SJSA1 (cell line): ENCODE data around the gene ZFHX3. TPM values are rescaled to one million over a fixed set of nuclear protein-coding genes. Genes with fewer than 3 reads are reported as not detected.
A peak's percentile ranks its signal among the peaks of the same experiment; 100 is the strongest.

Source experiments
- DNase-seq, 2 experiments: peaks; one replicate each; pipeline ENCODE4 v3.0.0-alpha.2; 2015 to 2020; ENCODE audit warnings: low spot score in 2 of 2, low read depth in 1 of 2
- H3K27ac ChIP-seq: fragments of 250-450 bp; sonication (Bioruptor Pico); 2 replicates; pipeline ENCODE4 v1.5.1; 2020; ENCODE audit warnings: mild to moderate bottlenecking, moderate library complexity
- H3K27me3 ChIP-seq: fragments of 250-450 bp; sonication (Bioruptor Pico); replicated peaks from 2 replicates; pipeline ENCODE4 v1.5.1; 2020; ENCODE audit warnings: mild to moderate bottlenecking, moderate library complexity
- H3K36me3 ChIP-seq: fragments of 250-450 bp; sonication (Bioruptor Pico); 2 replicates; pipeline ENCODE4 v1.5.1; 2020; ENCODE audit warnings: mild to moderate bottlenecking
- H3K4me1 ChIP-seq: fragments of 250-450 bp; sonication (Bioruptor Pico); replicated peaks from 2 replicates; pipeline ENCODE4 v1.6.1; 2021; ENCODE audit warnings: mild to moderate bottlenecking
- H3K4me3 ChIP-seq: fragments of 250-450 bp; sonication (Bioruptor Pico); 2 replicates; pipeline ENCODE4 v1.5.1; 2020; ENCODE audit warnings: mild to moderate bottlenecking
- H3K9me3 ChIP-seq: fragments of 250-450 bp; sonication (Bioruptor Pico); replicated peaks from 2 replicates; pipeline ENCODE4 v1.5.1; 2020; ENCODE audit warnings: mild to moderate bottlenecking
- total RNA-seq: library from RNA; depleted of rRNA; stranded (reverse); fragments of >200 nt; shearing (Covaris generic); gene quantifications from 2 replicates; pipeline ENCODE4 v1.2.3, GENCODE V29; 2014

The ZFHX3 gene
- total RNA-seq, 1 experiment from 2014 or later: 2.3 TPM

GRCh38 chr16:73023752-73024570 is 24.0 kb downstream of the ZFHX3 start:
- peaks cover 33% of the 10 kb centered on the region for H3K4me1 ChIP-seq
- H3K4me3 ChIP-seq: no peak overlapping the region
- H3K9me3 ChIP-seq: no peaks in the 10 kb centered on the region
- no peaks in the 10 kb centered on the region for H3K36me3 ChIP-seq
- H3K27ac ChIP-seq: no peak overlapping the region
- H3K27me3 ChIP-seq: no peaks in the 10 kb centered on the region
- no peak for DNase-seq

GRCh38 chr16:73023320-73023719 is 24.6 kb downstream of the ZFHX3 start:
- peaks cover 37% of the 10 kb centered on the region for H3K4me1 ChIP-seq
- H3K9me3 ChIP-seq: no peaks in the 10 kb centered on the region
- DNase-seq: no peak
- H3K27ac ChIP-seq: no peak overlapping the region
- H3K4me3 ChIP-seq: no peak overlapping the region
- H3K36me3 ChIP-seq: no peaks in the 10 kb centered on the region
- no peaks in the 10 kb centered on the region for H3K27me3 ChIP-seq

- H3K27me3 ChIP-seq: no peaks in the 10 kb centered on the region
- no peaks in the 10 kb centered on the region for H3K9me3 ChIP-seq
- no peaks in the 10 kb centered on the region for H3K36me3 ChIP-seq
- peaks cover 37% of the 10 kb centered on the region for H3K4me1 ChIP-seq
- H3K27ac ChIP-seq: no peak overlapping the region
- no peak for DNase-seq
- no peak overlapping the region for H3K4me3 ChIP-seq
Measured at GRCh38 chr16:73022534-73022933, 25.4 kb downstream of the ZFHX3 start.

GRCh38 chr16:73021866-73022495 is 25.9 kb downstream of the ZFHX3 start:
- no peak overlapping the region for H3K4me3 ChIP-seq
- no peaks in the 10 kb centered on the region for H3K9me3 ChIP-seq
- no peak overlapping the region for H3K27ac ChIP-seq
- DNase-seq: no peak
- H3K4me1 ChIP-seq: peaks cover 37% of the 10 kb centered on the region
- no peaks in the 10 kb centered on the region for H3K27me3 ChIP-seq
- no peaks in the 10 kb centered on the region for H3K36me3 ChIP-seq

- no peaks in the 10 kb centered on the region for H3K36me3 ChIP-seq
- H3K9me3 ChIP-seq: no peaks in the 10 kb centered on the region
- peaks cover 43% of the 10 kb centered on the region for H3K4me1 ChIP-seq
- no peaks in the 10 kb centered on the region for H3K27me3 ChIP-seq
- H3K4me3 ChIP-seq: no peak overlapping the region
- H3K27ac ChIP-seq: peak overlapping the region; percentile 35
- DNase-seq: peak; percentile 63 to 77
Measured at GRCh38 chr16:73020409-73020884, 27.5 kb downstream of the ZFHX3 start.

DNA sequence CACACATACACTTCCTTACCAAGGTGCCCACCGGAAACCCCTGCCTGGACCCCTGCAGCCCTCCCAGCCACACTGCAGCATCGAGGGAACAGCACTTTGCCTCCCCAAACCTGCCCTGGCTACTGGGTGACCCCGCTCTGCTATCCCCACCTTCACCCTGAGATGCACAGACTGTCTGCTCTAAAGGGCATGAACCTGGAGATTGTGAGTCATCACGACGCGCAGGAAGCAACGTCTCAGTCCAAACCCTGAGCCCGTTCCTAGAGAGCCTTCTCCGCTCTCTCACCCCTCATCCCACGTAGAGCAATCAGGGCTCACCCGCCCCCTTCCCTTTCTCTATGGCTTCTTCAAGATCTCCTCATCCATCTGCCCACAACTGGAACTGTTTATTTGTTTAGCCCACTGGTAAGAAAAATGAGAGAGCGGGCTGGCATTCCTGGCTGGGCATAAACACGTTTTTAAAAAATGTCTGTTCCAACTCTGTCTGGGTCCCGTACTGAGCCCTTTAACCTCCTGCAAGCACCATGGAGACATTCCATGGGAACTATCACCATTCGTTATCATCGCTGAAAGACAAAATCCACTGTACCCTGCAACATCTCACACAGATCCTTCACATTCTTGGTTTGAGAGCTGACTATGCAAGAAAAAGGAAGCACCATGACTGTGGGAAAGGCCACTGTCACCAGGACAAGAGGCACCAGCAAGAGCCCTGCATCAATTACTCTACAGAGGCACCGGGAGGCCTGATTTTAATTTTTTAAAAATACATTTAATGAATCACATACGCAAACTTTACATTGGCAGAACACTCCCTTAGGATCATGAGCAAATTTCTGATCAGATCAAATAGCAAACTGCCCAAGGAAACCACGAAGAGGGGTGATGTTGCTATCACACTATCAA is 28.2 kb downstream of the ZFHX3 start:
- H3K27me3 ChIP-seq: no peaks in the 10 kb centered on the region
- no peaks in the 10 kb centered on the region for H3K36me3 ChIP-seq
- peak overlapping the region; percentile 35 for H3K27ac ChIP-seq
- no peak overlapping the region for H3K4me3 ChIP-seq
- peak; percentile 72 to 76 for DNase-seq
- no peaks in the 10 kb centered on the region for H3K9me3 ChIP-seq
- H3K4me1 ChIP-seq: peaks cover 41% of the 10 kb centered on the region

- H3K4me3 ChIP-seq: no peak overlapping the region
- no peaks in the 10 kb centered on the region for H3K27me3 ChIP-seq
- H3K9me3 ChIP-seq: no peaks in the 10 kb centered on the region
- peak overlapping the region; percentile 35; the same call in 1 of the 2 replicates for H3K27ac ChIP-seq
- no peaks in the 10 kb centered on the region for H3K36me3 ChIP-seq
- H3K4me1 ChIP-seq: peaks cover 35% of the 10 kb centered on the region
- no peak for DNase-seq
Measured at GRCh38 chr16:73018821-73019456, 29.0 kb downstream of the ZFHX3 start.

- Histone ChIP-seq H3K4me3 (no peak overlapping the region), H3K36me3 (no peaks in the 10 kb centered on the region), H3K9me3 (no peaks in the 10 kb centered on the region), H3K27ac (no peak overlapping the region), H3K27me3 (no peaks in the 10 kb centered on the region), H3K4me1 (peaks cover 34% of the 10 kb centered on the region)
- no peak for DNase-seq
Measured at GRCh38 chr16:73017321-73017720, 30.6 kb downstream of the ZFHX3 start.

DNA sequence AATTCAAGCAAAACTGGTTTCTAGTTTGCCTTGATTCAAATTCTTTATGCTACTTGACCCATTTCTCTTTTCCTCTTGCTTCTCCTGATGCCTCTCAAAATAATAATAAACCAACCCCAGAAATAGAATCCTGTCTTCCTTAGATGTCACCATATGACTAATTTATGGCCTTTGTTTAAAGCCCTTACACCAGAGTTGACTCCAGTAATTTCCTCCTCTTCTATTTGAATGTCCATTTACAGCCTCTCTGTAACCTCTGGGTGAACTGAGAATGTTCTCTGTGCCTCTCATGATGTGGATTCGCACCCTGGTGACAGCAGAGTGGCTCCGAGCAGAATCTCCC is 31.5 kb downstream of the ZFHX3 start:
- peaks cover 34% of the 10 kb centered on the region for H3K4me1 ChIP-seq
- H3K27ac ChIP-seq: no peak overlapping the region
- H3K4me3 ChIP-seq: no peak overlapping the region
- no peak for DNase-seq
- H3K27me3 ChIP-seq: no peaks in the 10 kb centered on the region
- no peaks in the 10 kb centered on the region for H3K36me3 ChIP-seq
- H3K9me3 ChIP-seq: no peaks in the 10 kb centered on the region

GRCh38 chr16:73015612-73016487 is 32.1 kb downstream of the ZFHX3 start:
- no peaks in the 10 kb centered on the region for H3K36me3 ChIP-seq
- no peak overlapping the region for H3K27ac ChIP-seq
- H3K27me3 ChIP-seq: no peaks in the 10 kb centered on the region
- peaks cover 32% of the 10 kb centered on the region for H3K4me1 ChIP-seq
- no peak overlapping the region for H3K4me3 ChIP-seq
- no peaks in the 10 kb centered on the region for H3K9me3 ChIP-seq
- DNase-seq: no peak

DNA sequence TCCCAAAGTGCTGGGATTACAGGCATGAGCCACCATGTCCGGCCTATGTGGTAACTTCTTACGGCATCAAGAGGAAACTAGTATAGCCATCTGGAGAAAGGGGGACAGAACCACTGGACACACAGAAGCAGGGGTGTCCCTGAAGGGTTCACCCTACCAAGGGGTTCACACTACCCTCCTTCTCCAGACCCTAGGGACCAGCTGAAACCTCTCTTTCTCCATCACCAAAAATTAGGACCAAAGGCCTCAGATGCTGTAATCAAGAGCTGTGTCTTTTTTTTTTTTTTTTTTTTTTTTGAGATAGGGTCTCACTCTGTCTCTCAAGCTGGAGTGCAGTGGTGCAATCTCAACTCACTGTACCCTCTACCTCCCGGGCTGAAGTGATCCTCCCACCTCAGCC is 33.2 kb downstream of the ZFHX3 start:
- no peaks in the 10 kb centered on the region for H3K27me3 ChIP-seq
- no peaks in the 10 kb centered on the region for H3K36me3 ChIP-seq
- no peak overlapping the region for H3K27ac ChIP-seq
- H3K4me1 ChIP-seq: peaks cover 22% of the 10 kb centered on the region
- no peak overlapping the region for H3K4me3 ChIP-seq
- H3K9me3 ChIP-seq: no peaks in the 10 kb centered on the region
- no peak for DNase-seq

GRCh38 chr16:73013974-73014373 is 34.0 kb downstream of the ZFHX3 start:
- Histone ChIP-seq H3K9me3 (no peaks in the 10 kb centered on the region), H3K4me3 (no peak overlapping the region), H3K27me3 (no peaks in the 10 kb centered on the region), H3K4me1 (peaks cover 14% of the 10 kb centered on the region), H3K27ac (no peak overlapping the region), H3K36me3 (no peaks in the 10 kb centered on the region)
- DNase-seq: no peak
